HG03457 (cell line): ENCODE data around the gene CPOX.
"Not testable (repeated sequence)": the region's sequence is repeated elsewhere in the genome, so short reads cannot be mapped to it uniquely, and the experiment has no call there.

Experiments used
- ATAC-seq: cut with Tn5 transposase; IDR thresholded peaks from one replicate; pipeline ENCODE4 v1.9.1; 2021; ENCODE audit warnings: moderate number of reproducible peaks; ENCODE audit not compliant: unreplicated experiment

CPOX gene

GRCh38 chr3:98593046-98593936 lies at the start of gene CPOX:
CPOX (minus strand) TSS chr3:98593611; CDS start chr3:98593504, 107 bp downstream.
- peak; percentile 96 for ATAC-seq

- not testable (repeated sequence) for ATAC-seq
These were observed 49.4 kb upstream of the CPOX start for GRCh38 chr3:98642769-98643168.

- not testable (repeated sequence) for ATAC-seq
These were observed 48.3 kb upstream of the CPOX start for GRCh38 chr3:98641756-98642155.

- not testable (repeated sequence) for ATAC-seq
These were observed 45.1 kb upstream of the CPOX start for GRCh38 chr3:98638515-98638914.

- ATAC-seq, result no peak
These were observed 37.0 kb upstream of the CPOX start for GRCh38 chr3:98630416-98630815.

GRCh38 chr3:98628317-98628716 lies 34.9 kb upstream of the CPOX start:
- no peak for ATAC-seq

GRCh38 chr3:98626151-98626550 lies 32.7 kb upstream of the CPOX start:
- no peak for ATAC-seq

- no peak for ATAC-seq
These were observed 30.3 kb upstream of the CPOX start for GRCh38 chr3:98623572-98624280.

- no peak for ATAC-seq
These were observed 24.4 kb upstream of the CPOX start for GRCh38 chr3:98617841-98618240.

- no peak for ATAC-seq
These were observed 20.2 kb upstream of the CPOX start for GRCh38 chr3:98613616-98614015.

GRCh38 chr3:98612996-98613517 lies 19.6 kb upstream of the CPOX start:
- ATAC-seq, result no peak

GRCh38 chr3:98612587-98612986 lies 19.2 kb upstream of the CPOX start:
- ATAC-seq, result no peak

- ATAC-seq, result no peak
These were observed 14.6 kb upstream of the CPOX start for GRCh38 chr3:98608029-98608428.

GRCh38 chr3:98603580-98603979 lies 10.2 kb upstream of the CPOX start:
- ATAC-seq, result no peak

GRCh38 chr3:98602078-98602678 lies 8.8 kb upstream of the CPOX start:
- ATAC-seq, result peak; percentile 60

- ATAC-seq, result no peak
These were observed 7.8 kb upstream of the CPOX start for GRCh38 chr3:98601180-98601579.

GRCh38 chr3:98600412-98601095 lies 7.1 kb upstream of the CPOX start:
- peak; percentile 49 for ATAC-seq

- no peak for ATAC-seq
These were observed 6.4 kb upstream of the CPOX start for GRCh38 chr3:98599647-98600411.

GRCh38 chr3:98598492-98598891 lies 5.1 kb upstream of the CPOX start:
- ATAC-seq, result no peak
